KOPT-K1 (cell line): ENCODE data around the gene TMEM139.

ENCODE experiments used
- H3K27ac ChIP-seq: fragments of 200-600 bp; sonication (generic); 2 replicates; pipeline ENCODE4 v1.5.1; 2016; ENCODE audit warnings: antibody characterized with exemption, mild to moderate bottlenecking, low read depth, low read length; ENCODE audit not compliant: poor library complexity, severe bottlenecking
- H3K36me3 ChIP-seq: fragments of 200-600 bp; sonication (generic); 2 replicates; pipeline ENCODE4 v1.5.1; 2017; ENCODE audit warnings: antibody characterized with exemption, mild to moderate bottlenecking, low read length, moderate library complexity; ENCODE audit not compliant: insufficient read depth
- H3K9me3 ChIP-seq: fragments of 200-600 bp; sonication (generic); 2 replicates; pipeline ENCODE4 v1.5.1; 2017; ENCODE audit warnings: antibody characterized with exemption, low read length, mild to moderate bottlenecking; ENCODE audit not compliant: insufficient read depth, poor library complexity, severe bottlenecking

The TMEM139 gene

DNA sequence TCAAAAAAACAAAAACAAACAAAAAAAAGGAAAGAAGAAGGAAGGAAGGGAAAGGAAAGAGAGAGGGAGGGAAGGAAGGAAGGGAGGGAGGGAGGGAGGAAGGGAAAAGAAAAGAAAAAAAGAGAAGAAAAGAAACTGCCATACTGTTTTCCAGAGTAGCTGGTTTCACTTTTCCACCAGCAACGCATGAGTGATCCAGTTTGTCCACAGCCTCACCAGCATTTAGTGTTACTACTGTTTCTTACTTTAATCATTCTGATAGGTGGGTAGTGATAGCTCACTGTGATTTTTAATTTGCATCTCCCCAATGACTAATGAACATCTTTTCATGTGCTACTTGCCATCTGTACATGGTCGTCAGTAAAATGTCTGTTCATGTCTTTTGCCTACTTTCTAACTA lies 11.9 kb upstream of the TMEM139 start:
- Histone ChIP-seq H3K36me3 (peaks cover 24% of the 10 kb centered on the region), H3K27ac (no peak overlapping the region), H3K9me3 (no peaks in the 10 kb centered on the region)

DNA sequence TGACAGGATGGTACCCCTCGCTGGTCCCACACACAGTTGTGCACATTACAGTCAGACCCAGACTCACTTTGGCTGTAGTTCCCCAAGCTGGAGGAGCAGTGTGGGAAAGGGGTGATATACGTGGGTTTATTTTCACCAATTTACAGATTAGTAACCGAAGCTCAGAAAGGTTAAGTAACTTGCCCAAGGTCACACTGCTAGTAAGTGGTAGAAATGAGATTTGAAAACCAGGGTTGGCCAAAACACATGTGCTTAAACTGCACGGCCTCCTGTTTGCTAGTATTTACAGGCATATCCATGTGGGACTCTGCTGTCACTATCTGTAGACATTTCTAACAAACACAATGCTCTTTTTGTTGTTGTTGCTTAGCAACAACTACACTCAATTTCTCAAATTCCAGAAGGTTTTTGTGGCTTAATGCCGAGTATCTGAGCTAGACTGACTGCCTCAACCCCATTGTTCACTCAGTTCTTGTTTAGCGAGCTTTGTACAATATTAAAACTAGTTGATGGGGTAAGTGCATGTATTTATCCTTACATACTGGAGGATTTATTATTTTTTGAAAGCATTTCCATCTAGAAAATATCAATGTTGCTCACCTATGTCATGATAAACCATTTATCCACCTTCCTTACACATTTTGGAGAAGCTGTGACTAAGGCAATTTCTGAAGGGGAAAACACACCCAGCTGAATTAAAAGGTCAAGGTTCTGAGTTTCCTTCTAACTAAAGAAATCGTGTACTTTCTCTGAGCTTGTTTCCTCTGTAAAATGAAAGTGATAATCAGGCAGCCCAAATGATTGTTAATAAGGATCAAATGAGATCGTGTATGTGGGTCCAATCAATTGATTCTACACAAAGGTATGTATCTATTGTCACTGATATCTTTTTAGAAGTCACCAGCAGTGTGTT lies 5.3 kb upstream of the TMEM139 start:
- Histone ChIP-seq H3K9me3 (no peaks in the 10 kb centered on the region), H3K36me3 (no peaks in the 10 kb centered on the region), H3K27ac (no peak overlapping the region)

DNA sequence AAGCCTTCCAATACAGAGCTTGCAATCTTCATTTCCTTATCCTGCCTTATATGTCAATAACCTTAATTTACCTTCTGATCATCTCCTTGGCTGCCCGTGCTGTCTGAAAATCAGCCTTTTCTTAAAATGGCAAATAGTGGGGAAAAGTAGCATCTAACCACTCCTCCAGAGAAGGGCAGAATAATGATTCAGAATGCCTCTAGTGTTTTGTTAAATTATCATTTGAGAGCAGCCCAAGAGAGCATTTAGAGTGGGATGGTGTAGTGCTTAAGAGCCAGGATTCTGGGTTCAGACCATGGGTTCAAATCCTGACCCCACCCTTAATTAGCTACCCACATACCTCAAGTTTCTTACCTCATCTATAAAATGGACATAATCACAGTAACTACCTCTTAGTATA lies 4.6 kb upstream of the TMEM139 start:
- no peaks in the 10 kb centered on the region for H3K36me3 ChIP-seq
- H3K27ac ChIP-seq = no peak overlapping the region

DNA sequence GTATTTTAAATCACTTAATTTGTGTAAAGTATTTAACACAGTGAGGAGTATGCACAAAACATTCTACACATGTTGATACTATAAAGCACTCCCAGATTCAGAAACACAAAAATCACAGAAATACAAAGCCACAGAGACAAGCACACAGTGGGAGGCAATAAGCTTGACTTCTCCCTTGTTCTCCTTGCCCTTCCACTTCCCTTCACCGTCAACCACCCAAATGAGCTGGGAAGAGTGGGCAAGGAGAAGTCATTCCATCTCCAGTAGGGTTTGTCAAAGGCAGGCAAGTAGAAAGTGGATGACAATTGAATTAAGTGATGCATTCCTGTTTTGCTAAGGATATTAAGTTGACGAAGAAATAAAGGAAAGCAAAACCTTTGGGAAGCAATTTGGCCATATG lies 4.2 kb upstream of the TMEM139 start:
- Histone ChIP-seq H3K36me3 (no peaks in the 10 kb centered on the region), H3K27ac (no peak overlapping the region), H3K9me3 (no peaks in the 10 kb centered on the region)

More for the DNA sequence above, 4.6 kb upstream of the TMEM139 start:
- H3K9me3 ChIP-seq = no peaks in the 10 kb centered on the region

DNA sequence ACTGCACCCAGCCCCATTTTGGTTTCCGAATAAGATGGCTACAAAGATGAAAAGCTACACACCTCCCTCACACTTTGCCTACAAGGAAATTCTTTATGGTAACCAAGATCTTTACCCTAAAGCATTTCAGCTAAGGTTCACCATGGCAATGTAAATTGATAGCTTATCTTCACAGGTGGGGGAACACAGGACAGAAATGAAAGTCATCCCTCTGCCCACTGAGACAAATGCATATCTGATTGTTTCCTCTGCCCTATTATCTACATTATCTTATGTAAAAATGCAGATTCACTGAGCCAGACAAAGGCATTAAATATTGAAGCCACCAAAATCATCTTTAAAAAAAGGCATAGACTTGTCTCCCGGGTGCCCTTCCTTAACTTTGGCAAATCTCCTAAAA lies 3.2 kb upstream of the TMEM139 start:
- no peaks in the 10 kb centered on the region for H3K9me3 ChIP-seq
- H3K27ac ChIP-seq = no peak overlapping the region
- no peaks in the 10 kb centered on the region for H3K36me3 ChIP-seq

DNA sequence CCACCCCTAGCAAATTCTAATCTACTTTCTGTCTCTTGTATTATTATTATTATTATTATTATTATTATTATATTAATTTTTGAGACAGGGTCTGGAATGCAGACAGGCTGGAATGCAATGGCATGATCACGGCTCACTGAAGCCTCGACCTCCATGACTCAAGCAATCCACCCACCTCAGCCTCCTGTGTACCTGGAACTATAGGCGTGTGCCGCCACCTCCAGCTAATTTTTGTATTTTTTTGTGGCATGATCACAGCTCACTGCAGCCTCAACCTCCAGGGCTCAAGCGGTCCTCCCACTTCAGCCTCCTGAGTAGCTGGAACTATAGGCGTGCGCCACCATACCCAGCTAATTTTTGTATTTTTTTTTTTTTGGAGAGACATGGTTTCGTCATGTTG lies 2.6 kb upstream of the TMEM139 start:
- H3K27ac ChIP-seq = no peak overlapping the region
- peaks cover 5% of the 10 kb centered on the region for H3K9me3 ChIP-seq
- no peaks in the 10 kb centered on the region for H3K36me3 ChIP-seq

DNA sequence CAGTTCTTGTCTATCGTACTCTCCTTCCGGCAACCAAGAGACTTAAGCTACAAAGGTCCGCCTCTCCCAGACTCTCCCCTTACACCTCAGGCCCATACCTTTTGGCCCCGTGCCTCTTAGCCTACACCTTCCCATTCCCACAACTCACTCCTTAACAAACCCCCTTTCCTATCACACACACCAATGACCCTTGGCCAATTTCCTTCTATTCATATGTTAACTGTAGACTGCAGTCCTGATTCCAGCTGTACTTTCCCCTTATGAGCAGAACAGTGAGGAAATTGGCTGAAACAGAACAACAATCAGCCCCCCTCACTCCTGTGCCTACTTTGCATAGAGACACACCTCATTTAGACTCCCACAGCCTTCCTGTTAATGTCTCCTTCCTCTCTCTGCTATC lies 1.4 kb upstream of the TMEM139 start:
- Histone ChIP-seq H3K27ac (peak overlapping the region; percentile 73), H3K9me3 (peaks cover 13% of the 10 kb centered on the region), H3K36me3 (no peaks in the 10 kb centered on the region)

DNA sequence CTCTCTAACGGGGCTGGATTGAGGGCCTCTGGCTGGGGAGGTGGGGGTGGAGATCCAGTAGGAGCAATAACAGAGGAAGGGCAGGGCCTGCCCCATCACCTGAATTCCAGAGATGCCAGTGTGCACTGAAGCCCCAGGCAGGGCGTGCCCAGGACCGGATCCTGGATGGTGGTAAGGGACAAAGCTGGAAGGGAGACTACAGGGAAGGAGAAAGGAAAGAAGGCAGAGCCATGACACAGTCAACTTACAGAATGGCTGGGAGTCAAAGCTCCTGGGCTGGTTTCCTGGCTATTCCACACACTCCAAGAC lies 666 bp downstream of the TMEM139 start:
- Histone ChIP-seq H3K36me3 (peaks cover 11% of the 10 kb centered on the region), H3K9me3 (peaks cover 13% of the 10 kb centered on the region), H3K27ac (no peak overlapping the region)

DNA sequence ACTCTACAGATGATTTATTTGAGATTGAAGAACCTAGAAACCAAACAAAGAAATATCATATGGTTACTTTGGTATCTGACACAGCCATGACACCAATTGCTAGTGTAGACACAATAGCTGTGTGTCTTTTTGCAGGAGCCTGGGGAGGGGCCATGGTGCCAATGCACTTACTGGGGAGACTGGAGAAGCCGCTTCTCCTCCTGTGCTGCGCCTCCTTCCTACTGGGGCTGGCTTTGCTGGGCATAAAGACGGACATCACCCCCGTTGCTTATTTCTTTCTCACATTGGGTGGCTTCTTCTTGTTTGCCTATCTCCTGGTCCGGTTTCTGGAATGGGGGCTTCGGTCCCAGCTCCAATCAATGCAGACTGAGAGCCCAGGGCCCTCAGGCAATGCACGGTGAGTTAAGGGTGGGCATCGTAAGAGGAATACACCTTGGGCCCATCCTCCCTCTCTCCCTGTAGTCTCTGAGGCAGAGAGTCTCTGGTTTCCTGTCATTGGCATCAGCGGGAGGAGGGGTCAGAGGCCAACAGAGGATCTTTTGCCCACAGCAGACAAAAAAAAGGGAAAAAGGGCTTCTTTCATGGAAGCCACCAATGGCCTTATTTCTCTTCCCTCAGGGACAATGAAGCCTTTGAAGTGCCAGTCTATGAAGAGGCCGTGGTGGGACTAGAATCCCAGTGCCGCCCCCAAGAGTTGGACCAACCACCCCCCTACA lies 1.2 kb downstream of the TMEM139 start:
- Histone ChIP-seq H3K36me3 (peaks cover 16% of the 10 kb centered on the region), H3K9me3 (peaks cover 13% of the 10 kb centered on the region), H3K27ac (no peak overlapping the region)

DNA sequence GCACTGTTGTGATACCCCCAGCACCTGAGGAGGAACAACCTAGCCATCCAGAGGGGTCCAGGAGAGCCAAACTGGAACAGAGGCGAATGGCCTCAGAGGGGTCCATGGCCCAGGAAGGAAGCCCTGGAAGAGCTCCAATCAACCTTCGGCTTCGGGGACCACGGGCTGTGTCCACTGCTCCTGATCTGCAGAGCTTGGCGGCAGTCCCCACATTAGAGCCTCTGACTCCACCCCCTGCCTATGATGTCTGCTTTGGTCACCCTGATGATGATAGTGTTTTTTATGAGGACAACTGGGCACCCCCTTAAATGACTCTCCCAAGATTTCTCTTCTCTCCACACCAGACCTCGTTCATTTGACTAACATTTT lies 1.7 kb downstream of the TMEM139 start:
- peaks cover 13% of the 10 kb centered on the region for H3K9me3 ChIP-seq
- H3K36me3 ChIP-seq = peaks cover 22% of the 10 kb centered on the region
- H3K27ac ChIP-seq = no peak overlapping the region

DNA sequence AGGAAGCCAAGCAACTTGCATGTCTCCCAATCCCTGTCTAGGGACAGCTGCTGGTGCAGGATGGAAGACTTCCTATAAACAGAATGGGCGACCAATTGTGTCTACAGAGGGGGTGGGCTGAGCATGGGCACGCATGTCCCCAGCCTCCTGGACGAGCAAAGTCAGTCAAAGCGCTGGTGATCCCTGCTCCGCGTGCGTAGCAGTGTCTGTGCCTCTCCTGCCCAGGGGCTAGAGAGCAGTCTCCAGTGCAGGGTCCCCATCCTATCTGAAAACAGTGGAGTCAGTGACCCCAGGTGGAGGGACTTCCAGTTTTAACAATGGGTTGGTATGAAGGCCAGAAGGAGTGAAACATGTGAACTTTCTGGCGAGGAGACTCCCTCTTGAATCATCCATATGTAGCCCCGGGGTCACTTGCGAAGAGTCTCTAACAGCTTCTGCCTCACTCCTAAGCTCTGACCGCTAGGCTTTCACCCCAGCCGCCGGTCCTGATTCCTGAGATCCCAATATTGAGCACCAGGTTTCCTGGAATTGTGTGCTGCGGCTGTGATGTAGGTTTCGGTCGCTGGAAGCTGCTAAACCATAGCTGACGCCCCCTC lies 2.7 kb downstream of the TMEM139 start:
- peak overlapping the region; percentile 95 for H3K27ac ChIP-seq
- peaks cover 31% of the 10 kb centered on the region for H3K36me3 ChIP-seq

DNA sequence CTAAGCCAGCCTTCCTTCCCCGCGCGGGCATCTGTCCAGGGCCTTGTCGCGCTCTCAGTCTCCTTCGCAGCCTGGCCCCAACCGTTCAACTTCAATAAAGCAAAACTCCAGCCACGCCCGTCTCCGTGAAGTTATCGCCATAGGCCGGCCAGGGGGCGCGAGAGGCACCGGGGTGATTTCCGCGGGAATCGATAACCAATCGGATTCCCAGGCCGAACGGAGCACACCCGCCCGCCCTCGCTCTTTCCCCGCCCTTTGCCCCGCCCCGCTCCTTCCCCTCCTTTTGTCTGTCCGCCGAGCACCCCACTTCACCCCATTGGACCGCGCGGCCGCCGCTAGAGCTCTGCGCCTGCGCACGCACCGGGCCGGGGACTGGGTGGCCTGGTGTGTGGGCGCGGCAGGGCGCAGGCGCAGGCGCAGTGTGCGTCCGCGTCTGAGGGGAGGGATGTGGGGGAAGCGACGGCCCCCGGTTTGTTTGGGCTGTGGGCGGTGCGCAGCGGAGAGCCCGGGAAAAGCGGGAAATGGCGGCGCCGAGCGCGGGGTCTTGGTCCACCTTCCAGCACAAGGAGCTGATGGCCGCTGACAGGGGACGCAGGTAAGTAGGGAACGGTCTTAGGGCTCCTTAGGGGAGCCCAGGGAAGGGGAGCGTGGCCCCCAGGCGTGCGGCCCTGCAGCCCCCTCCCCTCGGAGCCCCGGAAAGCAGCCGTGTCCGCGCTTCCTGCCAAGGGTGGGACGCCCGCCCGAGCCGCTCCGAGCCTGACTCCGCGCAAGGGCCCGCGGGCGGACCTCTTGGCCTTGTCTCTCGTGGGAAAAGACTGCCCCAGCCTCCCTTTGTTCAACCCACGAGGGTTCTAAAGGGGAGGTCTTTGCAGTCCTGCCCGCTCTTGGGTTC lies 3.4 kb downstream of the TMEM139 start, which contains the start of gene CASP2:
Gene CASP2 (plus strand): TSS at position 417 of the 892 bp plus-strand sequence. CDS start 105 bp downstream, at position 522.
- Histone ChIP-seq H3K27ac (peak within 1 kb of the TSS; percentile 95), H3K36me3 (peaks cover 39% of the 10 kb centered on the region), H3K9me3 (peaks cover 13% of the 10 kb centered on the region)

More for the DNA sequence above, 2.7 kb downstream of the TMEM139 start:
- H3K9me3 ChIP-seq = peaks cover 13% of the 10 kb centered on the region

DNA sequence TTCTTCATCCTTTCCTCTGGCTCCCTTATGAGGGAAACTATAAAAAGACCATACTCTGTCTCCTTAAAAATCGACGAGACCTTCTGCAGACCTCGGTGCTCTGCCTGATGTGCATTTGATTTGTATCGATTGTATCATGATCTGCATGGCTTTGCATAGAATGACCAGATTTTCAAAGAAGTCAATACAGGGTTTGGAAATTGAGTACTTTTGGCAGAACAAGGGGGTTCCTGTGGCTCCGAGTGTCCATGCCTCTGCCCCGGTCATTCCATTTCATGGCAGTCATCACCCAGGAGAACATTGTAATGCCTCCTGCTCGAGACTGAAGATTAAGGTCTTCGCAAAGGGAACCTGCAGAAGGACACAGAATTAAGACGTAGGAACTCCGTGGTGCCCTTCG lies 4.1 kb downstream of the TMEM139 start:
- Histone ChIP-seq H3K36me3 (peaks cover 45% of the 10 kb centered on the region), H3K27ac (peak overlapping the region; percentile 95)

DNA sequence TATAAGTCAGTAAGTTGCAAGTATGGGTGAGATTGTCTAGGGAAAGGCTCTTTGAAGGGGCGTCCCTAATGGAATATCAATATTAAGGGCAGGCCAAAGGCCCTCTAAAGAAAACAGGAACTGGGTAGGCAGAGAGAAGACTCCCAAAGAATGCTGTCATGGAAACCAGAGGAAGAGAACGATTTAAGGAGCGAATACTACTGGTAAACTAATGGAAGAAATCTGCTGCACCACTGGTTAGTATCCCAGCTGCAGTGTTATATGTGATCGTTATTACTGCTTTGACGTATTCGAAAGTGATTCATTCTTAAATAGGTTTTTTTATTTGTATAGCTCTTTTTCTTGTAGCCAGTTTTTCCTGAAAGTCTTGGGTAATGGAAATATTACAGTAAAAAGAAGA lies 4.7 kb downstream of the TMEM139 start:
- H3K27ac ChIP-seq = peak overlapping the region; percentile 95
- peaks cover 51% of the 10 kb centered on the region for H3K36me3 ChIP-seq
- peaks cover 13% of the 10 kb centered on the region for H3K9me3 ChIP-seq

More for the DNA sequence above, 4.1 kb downstream of the TMEM139 start:
- peaks cover 13% of the 10 kb centered on the region for H3K9me3 ChIP-seq
